HG03565 (cell line): Measurements from ENCODE around the gene BICDL2.

Experiments
- ATAC-seq: cut with Tn5 transposase; IDR thresholded peaks from one replicate; pipeline ENCODE4 v1.9.1; 2021; ENCODE audit warnings: mild to moderate bottlenecking, moderate library complexity; ENCODE audit not compliant: unreplicated experiment

Gene BICDL2

DNA sequence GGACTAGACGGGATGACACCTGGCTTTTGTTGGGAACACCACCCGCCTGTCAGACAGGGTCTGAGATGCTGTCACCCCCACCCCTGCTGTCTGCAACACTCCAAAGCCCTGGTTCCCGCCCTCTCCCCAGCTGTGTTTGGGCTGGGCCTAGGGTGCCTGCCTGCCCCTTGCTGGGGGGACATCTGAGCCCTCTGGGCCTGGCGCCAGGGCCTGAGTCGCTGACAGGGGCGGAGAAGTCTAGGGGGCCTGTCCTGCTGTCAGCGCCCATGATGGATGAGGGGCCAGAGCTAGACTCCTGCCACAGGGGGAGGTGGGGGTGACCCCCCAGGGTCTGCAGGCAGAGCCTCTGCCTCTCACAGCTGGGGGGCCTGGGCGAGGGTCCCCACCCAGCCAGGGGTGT, 48.9 kb downstream of the BICDL2 start:
- no peak for ATAC-seq

DNA sequence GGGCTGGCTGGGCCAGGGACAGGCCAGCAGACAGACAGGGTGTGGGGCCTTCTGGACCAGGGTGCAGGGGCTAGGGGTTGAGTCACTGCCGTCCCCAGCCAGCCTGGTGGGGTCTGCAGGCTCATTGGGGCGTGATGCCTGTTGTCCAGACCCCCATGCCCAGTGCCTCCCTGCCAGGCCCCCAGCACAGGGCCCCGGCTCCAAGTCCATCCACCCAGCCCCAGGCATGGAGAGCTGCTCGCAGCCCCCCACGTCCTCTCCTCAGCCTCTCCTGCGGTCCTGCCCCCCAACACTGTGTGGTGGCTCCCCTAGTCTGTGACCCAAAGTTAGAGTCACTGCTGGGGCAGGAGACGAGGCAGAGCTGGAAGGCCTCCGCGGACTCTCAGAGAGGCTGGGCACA, 49.5 kb downstream of the BICDL2 start:
- ATAC-seq = no peak

GRCh38 chr16:2986623-2987188, 50.0 kb downstream of the BICDL2 start:
- ATAC-seq = no peak

GRCh38 chr16:2985893-2986355, 50.8 kb downstream of the BICDL2 start:
- no peak for ATAC-seq

DNA sequence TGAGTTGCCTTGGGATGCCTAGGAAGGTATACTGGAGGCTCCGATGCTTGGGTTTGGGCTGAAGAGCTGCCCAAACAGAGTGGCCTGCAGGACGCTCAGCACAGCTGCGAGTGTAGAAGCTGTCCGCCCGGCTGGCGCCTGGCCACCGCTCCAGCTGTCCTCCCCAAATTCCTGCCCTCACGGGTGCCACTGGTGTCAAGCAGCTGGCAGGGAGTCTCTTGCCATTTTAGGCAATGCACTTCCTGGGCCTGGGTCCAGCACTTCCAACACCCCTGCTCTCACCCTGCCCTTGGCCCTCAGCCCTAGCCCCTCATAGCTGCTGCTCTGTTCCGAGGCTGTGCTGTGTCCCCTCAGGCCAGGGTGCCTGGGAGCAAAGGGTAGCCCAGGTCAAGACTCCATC, 51.3 kb downstream of the BICDL2 start:
- ATAC-seq = no peak

GRCh38 chr16:2983706-2984136, 53.0 kb downstream of the BICDL2 start:
- peak; percentile 33 for ATAC-seq

DNA sequence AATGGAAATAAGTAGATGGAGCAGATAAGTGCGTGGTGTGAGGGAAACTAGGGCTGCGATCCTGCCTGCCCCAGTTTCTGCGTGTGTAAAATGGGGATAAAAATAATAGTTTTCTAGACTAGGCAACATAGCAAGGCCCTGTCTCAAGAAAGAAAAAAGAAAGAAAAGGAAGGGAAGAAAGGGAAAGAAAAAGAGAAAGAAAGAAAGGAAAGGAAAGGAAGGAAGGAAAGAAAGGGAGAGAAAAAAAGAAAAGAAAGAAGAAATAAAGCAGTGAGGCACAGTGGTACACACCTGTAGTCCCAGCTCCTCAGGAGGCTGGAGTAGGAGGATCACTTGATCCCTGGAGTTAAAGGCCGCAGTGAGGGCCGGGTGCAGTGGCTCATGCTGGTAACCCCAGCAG, 54.3 kb downstream of the BICDL2 start:
- no peak for ATAC-seq

- ATAC-seq = no peak
Measured at GRCh38 chr16:2981899-2982250, 54.9 kb downstream of the BICDL2 start.

DNA sequence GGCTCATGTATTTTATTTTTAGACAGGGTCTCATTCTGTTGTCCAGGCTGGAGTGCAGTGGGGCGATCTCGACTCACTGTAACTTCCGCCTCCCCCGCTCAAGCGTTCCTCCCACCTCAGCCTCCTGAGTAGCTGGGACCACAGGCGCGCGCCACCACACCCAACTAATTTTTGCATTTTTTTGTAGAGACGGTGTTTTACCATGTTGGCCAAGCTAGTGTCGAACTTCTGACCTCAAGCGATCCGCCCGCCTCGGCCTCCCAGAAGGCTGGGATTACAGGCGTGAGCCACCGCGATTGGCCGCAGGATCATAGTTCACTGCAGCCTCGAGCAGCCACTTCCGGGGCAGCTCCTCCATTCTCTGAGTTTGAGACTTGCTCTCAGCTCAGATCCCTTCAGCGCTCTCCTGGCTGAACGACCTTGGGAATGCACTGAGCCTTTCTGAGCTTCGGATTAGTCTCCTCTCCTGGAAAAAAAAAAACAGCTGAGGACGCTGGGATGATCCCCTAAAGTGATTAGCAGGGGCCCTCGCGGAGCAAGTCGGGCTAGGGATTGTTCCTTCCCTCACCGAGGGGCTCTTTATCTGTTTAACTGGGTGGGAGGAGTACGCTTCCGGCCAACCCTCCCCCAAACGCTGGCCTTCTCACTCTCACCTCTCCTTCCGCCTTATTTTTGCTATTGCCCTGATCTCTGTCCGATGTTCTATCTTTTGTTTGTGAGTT, 55.4 kb downstream of the BICDL2 start:
- ATAC-seq = no peak

- ATAC-seq = peak; percentile 66
Measured at GRCh38 chr16:2980227-2981176, 56.2 kb downstream of the BICDL2 start, which contains the start of gene PKMYT1. Gene PKMYT1 (minus strand): TSS chr16:2980446. CDS start chr16:2979657, 789 bp downstream.

DNA sequence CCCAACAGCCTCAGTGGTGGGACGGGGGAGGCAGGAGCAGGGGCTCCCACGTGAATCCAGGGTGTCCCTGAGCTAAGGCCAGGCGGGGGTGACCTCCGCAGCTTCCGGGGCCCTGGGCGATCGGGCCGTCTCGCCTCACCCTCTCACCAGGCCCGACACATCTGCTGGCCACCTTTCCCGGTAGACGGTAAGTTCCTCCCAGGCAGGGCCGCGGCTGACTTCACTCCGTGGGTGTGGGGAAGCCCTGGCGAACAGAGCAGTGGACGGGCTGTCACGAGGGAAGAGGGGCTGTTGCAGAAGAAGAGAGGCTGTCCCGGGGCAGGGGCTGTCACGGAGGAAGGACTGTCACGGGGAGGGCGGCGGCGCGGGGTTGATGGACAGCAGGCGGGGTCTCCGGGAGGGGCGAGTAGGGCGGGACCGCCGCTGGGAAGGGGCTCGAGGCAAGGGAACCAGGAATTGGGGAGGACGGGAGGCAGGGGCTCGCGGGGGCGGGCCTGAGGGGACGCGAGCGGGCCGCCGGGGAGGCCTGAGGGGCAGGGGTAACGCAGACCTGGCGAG, 57.0 kb downstream of the BICDL2 start:
- no peak for ATAC-seq
